ENCODE measurements around the gene CBR4.
"Not testable (repeated sequence)": the region's sequence is repeated elsewhere in the genome, so short reads cannot be mapped to it uniquely, and the experiment has no call there.

The CBR4 gene

GRCh38 chr4:168993714-168994510 is 16.1 kb downstream of the CBR4 start:
- DNase-seq (ENCODE audit: low spot score): no peak

GRCh38 chr4:168992952-168993482 is 17.0 kb downstream of the CBR4 start:
- DNase-seq (ENCODE audit: low spot score): not testable (repeated sequence)

- no peak for DNase-seq (ENCODE audit: low spot score)
Observed at GRCh38 chr4:168981942-168982341, 28.1 kb downstream of the CBR4 start.

GRCh38 chr4:168981460-168981859 is 28.6 kb downstream of the CBR4 start:
- DNase-seq (ENCODE audit: low spot score): no peak

GRCh38 chr4:168979338-168979737 is 30.7 kb downstream of the CBR4 start:
- no peak for DNase-seq (ENCODE audit: low spot score)

- DNase-seq (ENCODE audit: low spot score): no peak
Observed at GRCh38 chr4:168978001-168978700, 31.9 kb downstream of the CBR4 start.

GRCh38 chr4:168972596-168972995 is 37.5 kb downstream of the CBR4 start:
- DNase-seq (ENCODE audit: low spot score): peak; percentile 50

- DNase-seq (ENCODE audit: low spot score): no peak
Observed at GRCh38 chr4:168960716-168961115, 49.3 kb downstream of the CBR4 start.

- DNase-seq (ENCODE audit: low spot score): no peak
Observed at GRCh38 chr4:168955674-168956073, 54.4 kb downstream of the CBR4 start.

GRCh38 chr4:168952821-168953246 is 57.2 kb downstream of the CBR4 start:
- DNase-seq (ENCODE audit: low spot score): not testable (repeated sequence)

- DNase-seq (ENCODE audit: low spot score): no peak
Observed at GRCh38 chr4:168945291-168945690, 64.8 kb downstream of the CBR4 start.

GRCh38 chr4:168942985-168943384 is 67.1 kb downstream of the CBR4 start:
- DNase-seq (ENCODE audit: low spot score): peak; percentile 28
